ENCODE measurements around the gene CDK13. TPM values are rescaled to one million over a fixed set of nuclear protein-coding genes. Genes with fewer than 3 reads are reported as not detected.

The CDK13 gene
- total RNA-seq, 4 donors from 2014 or later, result 48.5 to 144 (median 94.3) TPM

GRCh38 chr7:40093631-40094350, 143.7 kb downstream of the CDK13 start:
- no peak overlapping the region for H3K4me3 ChIP-seq
- peaks cover 5 to 11% of the 10 kb centered on the region in 2 donors for H3K4me1 ChIP-seq
- TF ChIP-seq POLR2A (IDR thresholded peaks at IDR 0.05) (no peak), CTCF (IDR thresholded peaks at IDR 0.05) (no peak)
- no peaks in the 10 kb centered on the region for H3K9me3 ChIP-seq
- DNase-seq, result no peak
- peak overlapping the region in 1 of 2 donors; percentile 26 for H3K27ac ChIP-seq
- intact Hi-C loops (cut with DNase I; ENCODE audit: low total_unique reads), result no loop called here
- no peaks in the 10 kb centered on the region for H3K36me3 ChIP-seq
- no peaks in the 10 kb centered on the region for H3K27me3 ChIP-seq

GRCh38 chr7:40095230-40095629, 145.2 kb downstream of the CDK13 start:
- intact Hi-C loops (cut with DNase I; ENCODE audit: low total_unique reads), result no loop called here
- Histone ChIP-seq H3K27me3 (no peaks in the 10 kb centered on the region), H3K9me3 (no peaks in the 10 kb centered on the region), H3K4me1 (peaks cover 5 to 11% of the 10 kb centered on the region in 2 donors), H3K4me3 (no peak overlapping the region), H3K27ac (no peak overlapping the region), H3K36me3 (no peaks in the 10 kb centered on the region)
- TF ChIP-seq CTCF (IDR thresholded peaks at IDR 0.05) (no peak), POLR2A (IDR thresholded peaks at IDR 0.05) (no peak)
- DNase-seq, result no peak

GRCh38 chr7:40095695-40096327, 145.8 kb downstream of the CDK13 start:
- intact Hi-C loops (cut with DNase I; ENCODE audit: low total_unique reads), result no loop called here
- TF ChIP-seq CTCF (IDR thresholded peaks at IDR 0.05) (no peak), POLR2A (IDR thresholded peaks at IDR 0.05) (no peak)

GRCh38 chr7:40097728-40098127, 147.7 kb downstream of the CDK13 start:
- H3K27ac ChIP-seq, result peak overlapping the region in 1 of 2 donors; percentile 57
- TF ChIP-seq POLR2A (IDR thresholded peaks at IDR 0.05), result no peak
- TF ChIP-seq CTCF (IDR thresholded peaks at IDR 0.05), result no peak
- H3K4me1 ChIP-seq, result peaks cover 5 to 11% of the 10 kb centered on the region in 2 donors
- intact Hi-C loops (cut with DNase I; ENCODE audit: low total_unique reads), result no loop called here
- no peak for DNase-seq
- no peaks in the 10 kb centered on the region for H3K27me3 ChIP-seq
- no peak overlapping the region for H3K4me3 ChIP-seq
- no peaks in the 10 kb centered on the region for H3K9me3 ChIP-seq
- H3K36me3 ChIP-seq, result no peaks in the 10 kb centered on the region

More at GRCh38 chr7:40095695-40096327, 145.8 kb downstream of the CDK13 start:
- no peaks in the 10 kb centered on the region for H3K27me3 ChIP-seq
- no peaks in the 10 kb centered on the region for H3K36me3 ChIP-seq
- H3K27ac ChIP-seq, result no peak overlapping the region
- no peaks in the 10 kb centered on the region for H3K9me3 ChIP-seq
- H3K4me3 ChIP-seq, result no peak overlapping the region
- DNase-seq, result no peak
- peaks cover 5 to 11% of the 10 kb centered on the region in 2 donors for H3K4me1 ChIP-seq

- H3K4me3 ChIP-seq, result no peak overlapping the region
- H3K9me3 ChIP-seq, result no peaks in the 10 kb centered on the region
- TF ChIP-seq CTCF (IDR thresholded peaks at IDR 0.05) (no peak), POLR2A (IDR thresholded peaks at IDR 0.05) (no peak)
- H3K27me3 ChIP-seq, result no peaks in the 10 kb centered on the region
- H3K27ac ChIP-seq, result peak overlapping the region in 1 of 2 donors; percentile 57
- intact Hi-C loops (cut with DNase I; ENCODE audit: low total_unique reads), result no loop called here
- peaks cover 5 to 11% of the 10 kb centered on the region in 2 donors for H3K4me1 ChIP-seq
- DNase-seq, result no peak
- no peaks in the 10 kb centered on the region for H3K36me3 ChIP-seq
Observed at GRCh38 chr7:40098810-40099209, 148.8 kb downstream of the CDK13 start.

All from uterus (tissue), 4 donors.